Natural killer cell (primary cell): ENCODE measurements around the gene ZBTB46. TPM values are rescaled to one million over a fixed set of nuclear protein-coding genes. Genes with fewer than 3 reads are reported as not detected.
"Not testable (repeated sequence)": the region's sequence is repeated elsewhere in the genome, so short reads cannot be mapped to it uniquely, and the experiment has no call there.

Source experiments
- ATAC-seq, 3 donors: fragments of 150-1000 bp in 2 of 3; fragments of 200-7000 bp in 1 of 3; cut with Tn5 transposase; 1 replicate in 1 of 3; 2 replicates in 2 of 3; pipeline ENCODE4 v1.10.0; 2021; ENCODE audit warnings: mild to moderate bottlenecking in 2 of 3, moderate library complexity in 2 of 3
- DNase-seq, 2 donors: peaks; one replicate each; pipeline versions ENCODE4 v3.0.0 to v3.0.0-alpha.2; 2013 to 2021; ENCODE audit warnings: mixed read lengths in 1 of 2
- H3K27ac ChIP-seq: one replicate; pipeline ENCODE4 v1.5.1; 2013; ENCODE audit warnings: mild to moderate bottlenecking, low read length
- H3K27me3 ChIP-seq: one replicate; pipeline ENCODE4 v1.6.1; 2013; ENCODE audit warnings: low read length; ENCODE audit not compliant: control insufficient read depth, insufficient read depth
- H3K36me3 ChIP-seq: one replicate; pipeline ENCODE4 v1.6.1; 2013; ENCODE audit warnings: low read length; ENCODE audit not compliant: control insufficient read depth, insufficient read depth
- H3K4me1 ChIP-seq: one replicate; pipeline ENCODE4 v1.6.1; 2013; ENCODE audit warnings: low read length; ENCODE audit not compliant: control insufficient read depth, insufficient read depth
- H3K4me3 ChIP-seq: one replicate; pipeline ENCODE4 v1.5.1; 2013; ENCODE audit warnings: low read length
- H3K9me3 ChIP-seq: one replicate; pipeline ENCODE4 v1.6.1; 2013; ENCODE audit warnings: low read length; ENCODE audit not compliant: control insufficient read depth, insufficient read depth
- H3K27ac Mint-ChIP-seq, 2 donors: one replicate each; pipeline ENCODE4 v1.8.0; 2022; ENCODE audit warnings: mild to moderate bottlenecking in 2 of 2, mixed read lengths in 2 of 2, moderate library complexity in 1 of 2
- H3K27me3 Mint-ChIP-seq, 2 donors: one replicate each; pipeline ENCODE4 v1.8.0; 2022; ENCODE audit warnings: low read depth in 2 of 2, mixed read lengths in 2 of 2
- H3K36me3 Mint-ChIP-seq: one replicate; pipeline ENCODE4 v1.8.0; 2022; ENCODE audit warnings: mixed read lengths
- H3K4me1 Mint-ChIP-seq, 2 donors: one replicate each; pipeline ENCODE4 v1.8.0; 2022; ENCODE audit warnings: mixed read lengths in 2 of 2
- H3K4me3 Mint-ChIP-seq: one replicate; pipeline ENCODE4 v1.8.0; 2022; ENCODE audit warnings: mild to moderate bottlenecking, moderate library complexity, mixed read lengths
- H3K9me3 Mint-ChIP-seq, 2 donors: one replicate each; pipeline ENCODE4 v1.8.0; 2022; ENCODE audit warnings: mixed read lengths in 2 of 2
- WGBS: methylation state at CpG from one replicate; pipeline ENCODE4 v1.1.7; 2013; ENCODE audit warnings: missing lambda C conversion rate; ENCODE audit not compliant: insufficient coverage; 5-methylcytosine and 5-hydroxymethylcytosine counted together
- intact Hi-C: fragments of 100-400 bp; cut with micrococcal nuclease; formaldehyde crosslinking; loops from one replicate; pipeline ENCODE4 v1.14.2; 2022
- total RNA-seq, 4 donors: library from RNA; stranded (reverse); fragments of 120-200 nt in 1 of 4; gene quantifications; one replicate each; pipeline versions ENCODE4 v1.2.3 to v1.2.4, GENCODE V29; 2013 to 2022
- TF ChIP-seq, protein P1 (sequence below): fragments of 200-600 bp; IDR thresholded peaks from one replicate; pipeline ENCODE4 v1.8.0; 2022; ENCODE audit warnings: antibody characterized with exemption

ZBTB46 gene
- total RNA-seq, 3 donors from 2014 or later (not counting 1 experiment from before 2014, with no cell fraction given): 1.1 TPM

DNA sequence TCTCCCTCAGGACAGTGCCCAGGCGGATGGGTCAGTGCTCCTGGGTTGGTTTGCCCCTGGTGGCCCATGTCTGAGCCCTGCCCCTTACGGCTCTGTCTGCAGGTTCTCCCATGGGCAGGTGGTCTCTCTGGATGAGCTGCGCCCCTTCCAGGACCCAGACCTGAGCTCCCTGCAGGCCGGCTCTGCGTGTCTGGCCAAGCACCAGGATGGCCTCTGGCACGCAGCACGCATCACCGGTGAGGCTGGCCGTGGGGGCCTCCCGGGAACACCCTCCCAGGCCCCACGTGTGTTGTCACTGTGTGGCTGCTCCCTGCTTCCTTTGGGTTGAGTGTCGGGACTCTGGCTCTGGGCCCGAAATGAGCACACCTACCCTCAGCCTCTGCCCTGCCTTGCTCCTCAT, 97.9 kb downstream of the ZBTB46 start:
- no peak overlapping the region for H3K27ac ChIP-seq
- intact Hi-C loops: loop anchor here (10.0 kb wide), 1 partner anchor 98 kb away; no protein-coding TSS in a partner anchor
- no peaks in the 10 kb centered on the region for H3K27me3 ChIP-seq
- TF ChIP-seq, protein P1, sequence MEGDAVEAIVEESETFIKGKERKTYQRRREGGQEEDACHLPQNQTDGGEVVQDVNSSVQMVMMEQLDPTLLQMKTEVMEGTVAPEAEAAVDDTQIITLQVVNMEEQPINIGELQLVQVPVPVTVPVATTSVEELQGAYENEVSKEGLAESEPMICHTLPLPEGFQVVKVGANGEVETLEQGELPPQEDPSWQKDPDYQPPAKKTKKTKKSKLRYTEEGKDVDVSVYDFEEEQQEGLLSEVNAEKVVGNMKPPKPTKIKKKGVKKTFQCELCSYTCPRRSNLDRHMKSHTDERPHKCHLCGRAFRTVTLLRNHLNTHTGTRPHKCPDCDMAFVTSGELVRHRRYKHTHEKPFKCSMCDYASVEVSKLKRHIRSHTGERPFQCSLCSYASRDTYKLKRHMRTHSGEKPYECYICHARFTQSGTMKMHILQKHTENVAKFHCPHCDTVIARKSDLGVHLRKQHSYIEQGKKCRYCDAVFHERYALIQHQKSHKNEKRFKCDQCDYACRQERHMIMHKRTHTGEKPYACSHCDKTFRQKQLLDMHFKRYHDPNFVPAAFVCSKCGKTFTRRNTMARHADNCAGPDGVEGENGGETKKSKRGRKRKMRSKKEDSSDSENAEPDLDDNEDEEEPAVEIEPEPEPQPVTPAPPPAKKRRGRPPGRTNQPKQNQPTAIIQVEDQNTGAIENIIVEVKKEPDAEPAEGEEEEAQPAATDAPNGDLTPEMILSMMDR: no peak
- Mint-ChIP-seq H3K9me3 (no peaks in the 10 kb centered on the region), H3K27me3 (no peaks in the 10 kb centered on the region), H3K36me3 (no peaks in the 10 kb centered on the region), H3K27ac (peak overlapping the region in 1 of 2 donors; percentile 19), H3K4me1 (peaks cover 44 to 48% of the 10 kb centered on the region in 2 donors), H3K4me3 (no peak overlapping the region)
- WGBS: 97% methylated on average over 13 of the region's 13 CpGs
- H3K4me3 ChIP-seq: no peak overlapping the region
- ATAC-seq (no peak), DNase-seq (no peak)
- peaks cover 73% of the 10 kb centered on the region for H3K4me1 ChIP-seq
- H3K9me3 ChIP-seq: no peaks in the 10 kb centered on the region
- H3K36me3 ChIP-seq: peaks cover 24% of the 10 kb centered on the region

DNA sequence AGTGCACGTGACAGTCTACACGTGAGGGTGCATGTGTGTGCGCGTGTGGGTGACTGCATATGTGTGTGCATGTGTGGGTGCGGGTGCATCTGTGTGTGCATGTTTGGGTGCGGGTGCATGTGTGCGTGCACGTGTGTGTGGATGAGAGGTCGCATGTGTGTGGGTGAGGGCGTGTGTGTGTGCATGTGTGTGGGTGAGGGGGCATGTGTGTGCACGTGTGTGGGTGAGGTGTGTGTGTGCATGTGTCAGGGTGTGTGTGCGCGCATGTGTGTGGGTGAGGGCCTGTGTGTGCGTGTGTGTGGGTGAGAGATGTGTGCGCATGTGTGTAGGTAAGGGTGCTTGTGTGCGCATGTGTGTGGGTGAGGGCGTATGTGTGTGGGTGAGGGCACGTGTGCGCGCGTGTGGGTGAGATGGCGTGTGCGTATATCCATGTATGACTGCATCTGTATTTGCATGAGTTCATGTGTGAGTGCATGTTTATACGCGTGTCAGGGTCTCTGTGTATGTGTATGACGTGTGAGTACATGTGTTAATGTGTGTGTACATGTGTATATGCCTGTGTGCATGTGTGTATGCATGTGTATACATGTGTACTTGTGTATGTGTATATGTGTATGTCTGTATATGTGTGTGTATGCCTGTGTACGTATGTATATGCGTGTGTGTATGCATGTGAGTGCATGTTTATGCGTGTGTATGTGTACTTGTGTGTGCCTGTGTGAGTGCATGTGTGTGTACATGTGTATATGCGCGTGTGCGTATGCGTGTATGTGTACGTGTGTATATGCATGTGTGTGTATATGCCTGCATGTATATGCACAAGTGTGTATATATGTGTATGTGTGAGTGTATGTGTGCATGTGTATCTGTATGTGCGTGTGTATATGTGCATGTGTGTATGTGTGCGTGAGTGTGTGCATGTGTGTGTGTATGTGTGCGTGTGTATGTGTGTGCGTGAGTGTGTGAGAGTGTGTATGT, 98.7 kb downstream of the ZBTB46 start:
- peaks cover 45 to 55% of the 10 kb centered on the region in 2 donors for H3K4me1 Mint-ChIP-seq
- Histone ChIP-seq H3K27ac (no peak overlapping the region), H3K27me3 (no peaks in the 10 kb centered on the region), H3K4me3 (no peak overlapping the region), H3K9me3 (no peaks in the 10 kb centered on the region), H3K36me3 (peaks cover 24% of the 10 kb centered on the region), H3K4me1 (peaks cover 76% of the 10 kb centered on the region)
- intact Hi-C loops: loop anchor here (10.0 kb wide), 1 partner anchor 98 kb away; no protein-coding TSS in a partner anchor
- no peak overlapping the region for H3K4me3 Mint-ChIP-seq
- no peaks in the 10 kb centered on the region for H3K9me3 Mint-ChIP-seq
- H3K27me3 Mint-ChIP-seq: no peaks in the 10 kb centered on the region
- WGBS: 92% methylated on average over 38 of the region's 38 CpGs
- ATAC-seq (no peak), DNase-seq (peak in 1 of 2 donors; percentile 13)
- H3K27ac Mint-ChIP-seq: no peak overlapping the region
- TF ChIP-seq, protein P1: no peak
- no peaks in the 10 kb centered on the region for H3K36me3 Mint-ChIP-seq

DNA sequence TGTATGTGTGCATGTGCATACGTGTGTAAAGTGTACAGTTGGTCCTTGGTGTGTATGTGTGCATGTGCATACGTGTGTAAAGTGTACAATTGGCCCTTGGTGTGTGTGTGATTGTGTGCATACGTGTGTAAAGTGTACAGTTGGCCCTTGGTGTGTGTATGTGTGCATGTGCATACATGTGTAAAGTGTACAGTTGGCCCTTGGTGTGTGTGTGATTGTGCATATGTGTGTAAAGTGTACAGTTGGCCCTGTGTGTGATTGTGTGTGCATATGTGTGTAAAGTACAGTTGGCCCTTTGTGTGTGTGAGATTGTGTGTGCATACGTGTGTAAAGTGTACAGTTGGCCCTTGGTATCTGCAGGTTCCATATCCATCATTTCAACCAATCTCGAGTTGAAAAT, 99.7 kb downstream of the ZBTB46 start:
- no peak overlapping the region for H3K27ac ChIP-seq
- Mint-ChIP-seq H3K27me3 (no peaks in the 10 kb centered on the region), H3K27ac (no peak overlapping the region), H3K4me1 (peaks cover 45% of the 10 kb centered on the region in 2 donors), H3K36me3 (no peaks in the 10 kb centered on the region), H3K4me3 (no peak overlapping the region), H3K9me3 (no peaks in the 10 kb centered on the region)
- peaks cover 70% of the 10 kb centered on the region for H3K4me1 ChIP-seq
- no peak for DNase-seq
- H3K27me3 ChIP-seq: no peaks in the 10 kb centered on the region
- H3K4me3 ChIP-seq: no peak overlapping the region
- 83% methylated on average over 4 of the region's 5 CpGs for WGBS
- H3K36me3 ChIP-seq: peaks cover 24% of the 10 kb centered on the region
- no peak for ATAC-seq
- intact Hi-C loops: loop anchor here (10.0 kb wide), 1 partner anchor 97 kb away; no protein-coding TSS in a partner anchor
- TF ChIP-seq, protein P1: no peak
- no peaks in the 10 kb centered on the region for H3K9me3 ChIP-seq

DNA sequence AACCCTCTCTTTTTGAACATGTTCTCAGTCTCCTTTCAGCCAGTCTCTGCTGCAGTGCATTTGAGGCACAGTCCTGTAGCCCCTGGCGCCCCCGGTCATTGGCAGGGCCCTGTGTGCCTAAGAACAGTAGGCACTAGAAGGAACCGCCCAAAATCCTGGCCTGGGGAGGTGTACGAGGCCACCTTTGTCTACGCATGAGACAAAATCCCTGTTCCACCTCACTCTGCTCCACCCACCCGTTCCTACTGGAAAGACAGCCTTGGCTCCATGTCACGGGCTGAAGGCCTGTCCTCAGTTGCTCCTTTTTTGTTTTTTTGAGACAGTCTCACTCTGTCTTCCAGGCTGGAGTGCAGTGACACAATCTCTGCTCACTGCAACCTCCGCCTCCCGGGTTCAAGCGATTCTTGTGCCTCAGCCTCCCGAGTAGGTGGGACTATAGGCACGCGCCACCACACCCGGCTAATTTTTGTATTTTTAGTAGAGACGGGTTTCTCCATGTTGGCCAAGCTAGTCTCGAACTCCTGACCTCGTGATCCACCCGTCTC, 100.8 kb downstream of the ZBTB46 start:
- H3K4me1 ChIP-seq: peaks cover 59% of the 10 kb centered on the region
- intact Hi-C loops: loop anchor here (10.0 kb wide), 1 partner anchor 95 kb away; no protein-coding TSS in a partner anchor
- WGBS: 66% methylated on average over 18 of the region's 18 CpGs
- not testable (repeated sequence) for H3K4me3 Mint-ChIP-seq, H3K27me3 ChIP-seq, H3K4me3 ChIP-seq, H3K36me3 Mint-ChIP-seq, H3K27ac Mint-ChIP-seq, H3K9me3 Mint-ChIP-seq, H3K27me3 Mint-ChIP-seq, H3K9me3 ChIP-seq, ATAC-seq
- peak overlapping the region; percentile 21 for H3K27ac ChIP-seq
- peaks cover 33 to 34% of the 10 kb centered on the region in 2 donors for H3K4me1 Mint-ChIP-seq
- H3K36me3 ChIP-seq: peaks cover 25% of the 10 kb centered on the region
- DNase-seq: peak in 1 of 2 donors; percentile 16

DNA sequence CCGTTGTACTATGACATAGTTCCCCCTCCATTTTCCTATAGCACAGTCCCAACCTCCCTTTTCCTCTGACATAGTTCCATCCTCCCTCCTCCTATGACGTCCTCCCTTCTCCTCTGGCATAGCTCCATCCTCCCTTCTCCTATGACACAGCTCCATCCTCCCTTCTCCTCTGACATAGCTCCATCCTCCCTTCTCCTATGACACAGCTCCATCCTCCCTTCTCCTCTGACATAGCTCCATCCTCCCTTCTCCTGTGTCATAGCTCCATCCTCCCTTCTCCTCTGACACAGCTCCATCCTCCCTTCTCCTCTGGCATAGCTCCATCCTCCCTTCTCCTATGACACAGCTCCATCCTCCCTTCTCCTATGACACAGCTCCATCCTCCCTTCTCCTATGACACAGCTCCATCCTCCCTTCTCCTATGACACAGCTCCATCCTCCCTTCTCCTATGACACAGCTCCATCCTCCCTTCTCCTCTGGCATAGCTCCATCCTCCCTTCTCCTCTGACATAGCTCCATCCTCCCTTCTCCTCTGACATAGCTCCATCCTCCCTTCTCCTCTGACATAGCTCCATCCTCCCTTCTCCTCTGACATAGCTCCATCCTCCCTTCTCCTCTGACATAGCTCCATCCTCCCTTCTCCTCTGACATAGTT, 108.0 kb downstream of the ZBTB46 start:
- H3K9me3 Mint-ChIP-seq, ATAC-seq, H3K27ac ChIP-seq, H3K27me3 Mint-ChIP-seq, intact Hi-C loops, H3K27me3 ChIP-seq, H3K4me3 ChIP-seq, DNase-seq, H3K4me3 Mint-ChIP-seq: not testable (repeated sequence)
- Mint-ChIP-seq H3K36me3 (peaks cover 23% of the 10 kb centered on the region), H3K4me1 (peaks cover 14 to 26% of the 10 kb centered on the region in 2 donors), H3K27ac (peak overlapping the region in 1 of 2 donors; percentile 13)
- WGBS: 92% methylated on average over 2 of the region's 2 CpGs
- peaks cover 11% of the 10 kb centered on the region for H3K9me3 ChIP-seq
- peaks cover 11% of the 10 kb centered on the region for H3K4me1 ChIP-seq
- H3K36me3 ChIP-seq: peaks cover 22% of the 10 kb centered on the region
